ENCODE results near the gene TRAFD1.
"Not testable (repeated sequence)": the region's sequence is repeated elsewhere in the genome, so short reads cannot be mapped to it uniquely, and the experiment has no call there.

DNA sequence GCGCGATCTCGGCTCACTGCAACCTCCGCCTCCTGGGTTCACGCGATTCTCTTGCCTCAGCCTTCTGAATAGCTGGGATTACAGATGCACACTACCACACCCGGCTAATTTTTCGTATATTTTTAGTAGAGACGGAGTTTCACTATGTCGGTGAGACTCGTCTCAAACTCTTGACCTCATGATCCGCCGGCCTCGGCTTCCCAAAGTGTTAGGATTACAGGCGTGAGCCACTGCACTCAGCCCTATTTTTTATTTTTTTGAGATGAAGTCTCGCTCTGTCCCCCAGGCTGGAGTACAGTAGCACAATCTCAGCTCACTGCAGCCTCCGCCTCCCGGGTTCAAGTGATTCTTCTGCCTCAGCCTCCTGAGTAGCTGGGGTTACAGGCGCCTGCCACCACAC lies 22.6 kb upstream of the TRAFD1 start:
- TF ChIP-seq SUZ12 (IDR thresholded peaks at IDR 0.05; ENCODE audit: extremely low read depth, insufficient read depth, insufficient read length); YY1 (IDR thresholded peaks at IDR 0.05; ENCODE audit: insufficient read depth, insufficient read length): not testable (repeated sequence)

Data from NT2/D1 (cell line).